ENCODE data around the gene EXOC6B. TPM values are rescaled to one million over a fixed set of nuclear protein-coding genes. Genes with fewer than 3 reads are reported as not detected.
A peak's percentile ranks its signal among the peaks of the same experiment; 100 is the strongest.

The EXOC6B gene
- total RNA-seq, 1 donor from 2014 or later, result 32.4 TPM

GRCh38 chr2:72533765-72534164 lies 292.1 kb downstream of the EXOC6B start:
- no peak overlapping the region for H3K27ac ChIP-seq
- H3K9me3 ChIP-seq, result no peaks in the 10 kb centered on the region
- intact Hi-C loops (cut with DNase I), result no loop called here
- H3K4me3 ChIP-seq, result no peak overlapping the region
- no peak for TF ChIP-seq CTCF (IDR thresholded peaks at IDR 0.05)
- no peak for DNase-seq (ENCODE audit: low spot score in 2 of 2)
- no peaks in the 10 kb centered on the region for H3K27me3 ChIP-seq
- no peaks in the 10 kb centered on the region for H3K36me3 ChIP-seq
- no peaks in the 10 kb centered on the region for H3K4me1 ChIP-seq

GRCh38 chr2:72527424-72527823 lies 298.4 kb downstream of the EXOC6B start:
- H3K9me3 ChIP-seq, result no peaks in the 10 kb centered on the region
- no peak overlapping the region for H3K27ac ChIP-seq
- no peaks in the 10 kb centered on the region for H3K27me3 ChIP-seq
- DNase-seq (ENCODE audit: low spot score in 2 of 2), result no peak
- H3K36me3 ChIP-seq, result no peaks in the 10 kb centered on the region
- TF ChIP-seq CTCF (IDR thresholded peaks at IDR 0.05), result no peak
- H3K4me3 ChIP-seq, result no peak overlapping the region
- intact Hi-C loops (cut with DNase I), result no loop called here
- H3K4me1 ChIP-seq, result no peaks in the 10 kb centered on the region

- Histone ChIP-seq H3K27me3 (no peaks in the 10 kb centered on the region), H3K9me3 (no peaks in the 10 kb centered on the region), H3K4me3 (no peak overlapping the region), H3K4me1 (no peaks in the 10 kb centered on the region), H3K27ac (no peak overlapping the region), H3K36me3 (no peaks in the 10 kb centered on the region)
- no peak for TF ChIP-seq CTCF (IDR thresholded peaks at IDR 0.05)
- no peak for DNase-seq (ENCODE audit: low spot score in 2 of 2)
- intact Hi-C loops (cut with DNase I), result no loop called here
Observed at GRCh38 chr2:72526623-72527022, 299.2 kb downstream of the EXOC6B start.

- Histone ChIP-seq H3K4me3 (no peak overlapping the region), H3K36me3 (no peaks in the 10 kb centered on the region), H3K9me3 (no peaks in the 10 kb centered on the region), H3K4me1 (no peaks in the 10 kb centered on the region), H3K27ac (no peak overlapping the region), H3K27me3 (no peaks in the 10 kb centered on the region)
- intact Hi-C loops (cut with DNase I), result no loop called here
- no peak for TF ChIP-seq CTCF (IDR thresholded peaks at IDR 0.05)
- DNase-seq (ENCODE audit: low spot score in 2 of 2), result no peak
Observed at GRCh38 chr2:72524071-72524470, 301.8 kb downstream of the EXOC6B start.

GRCh38 chr2:72515696-72516095 lies 310.1 kb downstream of the EXOC6B start:
- Histone ChIP-seq H3K27ac (peak overlapping the region in 1 of 2 donors; percentile 8), H3K4me1 (no peaks in the 10 kb centered on the region), H3K9me3 (no peaks in the 10 kb centered on the region), H3K36me3 (peaks cover 0 to 2% of the 10 kb centered on the region in 2 donors), H3K4me3 (no peak overlapping the region), H3K27me3 (no peaks in the 10 kb centered on the region)
- intact Hi-C loops (cut with DNase I), result no loop called here
- TF ChIP-seq CTCF (IDR thresholded peaks at IDR 0.05), result no peak
- DNase-seq (ENCODE audit: low spot score in 2 of 2), result no peak

GRCh38 chr2:72513011-72513410 lies 312.8 kb downstream of the EXOC6B start:
- no peaks in the 10 kb centered on the region for H3K4me1 ChIP-seq
- H3K27ac ChIP-seq, result no peak overlapping the region
- H3K27me3 ChIP-seq, result no peaks in the 10 kb centered on the region
- H3K36me3 ChIP-seq, result peaks cover 0 to 2% of the 10 kb centered on the region in 2 donors
- intact Hi-C loops (cut with DNase I), result no loop called here
- no peak for TF ChIP-seq CTCF (IDR thresholded peaks at IDR 0.05)
- DNase-seq (ENCODE audit: low spot score in 2 of 2), result no peak
- H3K9me3 ChIP-seq, result no peaks in the 10 kb centered on the region
- H3K4me3 ChIP-seq, result no peak overlapping the region
